ENCODE data around the gene JAK1. TPM values are rescaled to one million over a fixed set of nuclear protein-coding genes. Genes with fewer than 3 reads are reported as not detected.

JAK1 gene
- total and polyA plus RNA-seq, 9 of the 15 experiments (the other 6 are each of a cell fraction or from before 2014, with no cell fraction given), result 9.7 to 44.1 (median 42.5) TPM

GRCh38 chr1:64934878-64935275 is 31.5 kb downstream of the JAK1 start:
- H3K4me3 ChIP-seq, result no peak overlapping the region
- no peaks in the 10 kb centered on the region for H3K36me3 ChIP-seq (ENCODE audit: control insufficient read depth, insufficient read depth, low read length)
- no TSS peak for BruUV-seq (replicated peaks)
- intact Hi-C loops (cut with micrococcal nuclease) (no loop called here), in situ Hi-C loops (cut with MboI) (no loop called here)
- peaks cover 59% of the 10 kb centered on the region for H3K79me2 ChIP-seq (ENCODE audit: control insufficient read depth, insufficient read depth, low read length)
- ChIA-PET POLR2A (interaction anchor here (0.6 to 2.4 kb wide), 6 partner anchors 12 to 755 kb away, joined by 3 to 8 read pairs (median 4); no protein-coding TSS in a partner anchor), CTCF (ENCODE audit: low intra/inter-chr PET ratio) (no interaction called here)
- no peak overlapping the region for H3K9ac ChIP-seq (ENCODE audit: insufficient read depth in 1 of 2, low read depth in 2 of 2, low read length in 2 of 2)
- no peak overlapping the region for H3K4me2 ChIP-seq (ENCODE audit: insufficient read depth, low read length)
- H3K9me1 ChIP-seq (ENCODE audit: control insufficient read depth, insufficient read depth, low read length), result no peaks in the 10 kb centered on the region
- TF ChIP-seq ZBTB8A (IDR thresholded peaks at IDR 0.05; ENCODE audit: partially characterized antibody) (no peak), HBP1 (CRISPR knock-in tag; IDR thresholded peaks at IDR 0.05) (no peak), WHSC1 (IDR thresholded peaks at IDR 0.05; ENCODE audit: low read length) (no peak), ZNF146 (CRISPR knock-in tag; IDR thresholded peaks at IDR 0.05; ENCODE audit: unreplicated experiment) (no peak), HMG20B (CRISPR knock-in tag; IDR thresholded peaks at IDR 0.05) (no peak), L3MBTL2 (IDR thresholded peaks at IDR 0.05) (no peak), TRIM28 (IDR thresholded peaks at IDR 0.05) (no peak), PCBP1 (IDR thresholded peaks at IDR 0.05; ENCODE audit: low read depth, low read length, poor library complexity, severe bottlenecking) (no peak)
- peaks cover 0 to 23% of the 10 kb centered on the region in 2 experiments; a peak in 2 of 5 replicates for H3K4me1 ChIP-seq (replicated peaks in 1 of 2; ENCODE audit: control insufficient read depth in 2 of 2, insufficient read depth in 2 of 2, low read length in 2 of 2)
- no peak for FAIRE-seq
- no peak overlapping the region; the same call in 2 of the 3 replicates for H3K27ac ChIP-seq (ENCODE audit: extremely low read depth, low read depth, low read length)
- H3K27me3 ChIP-seq (ENCODE audit: control insufficient read depth in 2 of 2, insufficient read depth in 2 of 2, low read length in 2 of 2), result no peaks in the 10 kb centered on the region
- no peak for DNase-seq (ENCODE audit: extremely low read depth in 1 of 4, low spot score in 3 of 4)
- H4K20me1 ChIP-seq (replicated peaks; ENCODE audit: control insufficient read depth, insufficient read depth, low read length), result peaks cover 17% of the 10 kb centered on the region; the same call in 1 of the 2 replicates
- H2AFZ ChIP-seq (ENCODE audit: low read depth, low read length), result no peak overlapping the region
- ATAC-seq, result no peak; the same call in 2 of the 3 replicates
- 80% methylated on average over 1 of the region's 1 CpG for WGBS (ENCODE audit: insufficient coverage, low coverage, missing lambda C conversion rate)
- H3K9me3 ChIP-seq (replicated peaks; ENCODE audit: control insufficient read depth, insufficient read depth, low read depth, low read length), result no peaks in the 10 kb centered on the region

Measured in K562 (cell line).